Measurements from ENCODE around the gene THOC1.

GRCh38 chr18:313931-314330 lies 46.1 kb upstream of the THOC1 start:
- TF ChIP-seq, protein P1, sequence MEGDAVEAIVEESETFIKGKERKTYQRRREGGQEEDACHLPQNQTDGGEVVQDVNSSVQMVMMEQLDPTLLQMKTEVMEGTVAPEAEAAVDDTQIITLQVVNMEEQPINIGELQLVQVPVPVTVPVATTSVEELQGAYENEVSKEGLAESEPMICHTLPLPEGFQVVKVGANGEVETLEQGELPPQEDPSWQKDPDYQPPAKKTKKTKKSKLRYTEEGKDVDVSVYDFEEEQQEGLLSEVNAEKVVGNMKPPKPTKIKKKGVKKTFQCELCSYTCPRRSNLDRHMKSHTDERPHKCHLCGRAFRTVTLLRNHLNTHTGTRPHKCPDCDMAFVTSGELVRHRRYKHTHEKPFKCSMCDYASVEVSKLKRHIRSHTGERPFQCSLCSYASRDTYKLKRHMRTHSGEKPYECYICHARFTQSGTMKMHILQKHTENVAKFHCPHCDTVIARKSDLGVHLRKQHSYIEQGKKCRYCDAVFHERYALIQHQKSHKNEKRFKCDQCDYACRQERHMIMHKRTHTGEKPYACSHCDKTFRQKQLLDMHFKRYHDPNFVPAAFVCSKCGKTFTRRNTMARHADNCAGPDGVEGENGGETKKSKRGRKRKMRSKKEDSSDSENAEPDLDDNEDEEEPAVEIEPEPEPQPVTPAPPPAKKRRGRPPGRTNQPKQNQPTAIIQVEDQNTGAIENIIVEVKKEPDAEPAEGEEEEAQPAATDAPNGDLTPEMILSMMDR (IDR thresholded peaks at IDR 0.05) = no peak
- no peak for TF ChIP-seq POLR2A (IDR thresholded peaks at IDR 0.05)

Data from adrenal gland (tissue), 5 donors.